ENCODE data around the gene MTMR2. TPM values are rescaled to one million over a fixed set of nuclear protein-coding genes. Genes with fewer than 3 reads are reported as not detected.

MTMR2 gene
- total and polyA plus RNA-seq, 2 donors (not counting 3 experiments of a cell fraction or from before 2014, with no cell fraction given) = 19.5 to 49.5 TPM

GRCh38 chr11:95916049-95916448 is 7.9 kb downstream of the MTMR2 start:
- intact Hi-C loops (cut with micrococcal nuclease) = loop anchor here (2.0 to 5.0 kb wide), 2 partner anchors 34 to 473 kb away; partner anchors contain the start of gene CCDC82
- H3K4me3 ChIP-seq (replicated peaks in 1 of 3; ENCODE audit: insufficient read depth in 1 of 3, low read depth in 1 of 3, low read length in 3 of 3) = no peak overlapping the region
- no peak overlapping the region for H2AFZ ChIP-seq (ENCODE audit: low read depth, low read length)
- no peaks in the 10 kb centered on the region for H3K36me3 ChIP-seq (ENCODE audit: control insufficient read depth in 2 of 2, extremely low read depth in 1 of 2, insufficient read depth in 2 of 2, low read length in 2 of 2)
- dilution Hi-C loops (cut with MboI; ENCODE audit: extremely low pct_ligation_motif_present, low sequenced_read_pairs) = no loop called here
- no peak overlapping the region for H3K27ac ChIP-seq (ENCODE audit: insufficient read depth, low read depth, low read length)
- peaks cover 78% of the 10 kb centered on the region for H3K79me2 ChIP-seq (ENCODE audit: control insufficient read depth, insufficient read depth, low read length)
- no peak overlapping the region for H3K9ac ChIP-seq (replicated peaks; ENCODE audit: extremely low read depth, insufficient read depth, low read length)
- TF ChIP-seq, protein P1, sequence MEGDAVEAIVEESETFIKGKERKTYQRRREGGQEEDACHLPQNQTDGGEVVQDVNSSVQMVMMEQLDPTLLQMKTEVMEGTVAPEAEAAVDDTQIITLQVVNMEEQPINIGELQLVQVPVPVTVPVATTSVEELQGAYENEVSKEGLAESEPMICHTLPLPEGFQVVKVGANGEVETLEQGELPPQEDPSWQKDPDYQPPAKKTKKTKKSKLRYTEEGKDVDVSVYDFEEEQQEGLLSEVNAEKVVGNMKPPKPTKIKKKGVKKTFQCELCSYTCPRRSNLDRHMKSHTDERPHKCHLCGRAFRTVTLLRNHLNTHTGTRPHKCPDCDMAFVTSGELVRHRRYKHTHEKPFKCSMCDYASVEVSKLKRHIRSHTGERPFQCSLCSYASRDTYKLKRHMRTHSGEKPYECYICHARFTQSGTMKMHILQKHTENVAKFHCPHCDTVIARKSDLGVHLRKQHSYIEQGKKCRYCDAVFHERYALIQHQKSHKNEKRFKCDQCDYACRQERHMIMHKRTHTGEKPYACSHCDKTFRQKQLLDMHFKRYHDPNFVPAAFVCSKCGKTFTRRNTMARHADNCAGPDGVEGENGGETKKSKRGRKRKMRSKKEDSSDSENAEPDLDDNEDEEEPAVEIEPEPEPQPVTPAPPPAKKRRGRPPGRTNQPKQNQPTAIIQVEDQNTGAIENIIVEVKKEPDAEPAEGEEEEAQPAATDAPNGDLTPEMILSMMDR (IDR thresholded peaks at IDR 0.05; ENCODE audit: extremely low read depth in 1 of 2, insufficient read depth in 1 of 2, low read depth in 1 of 2, low read length in 2 of 2) = no peak
- TF ChIP-seq MAX (IDR thresholded peaks at IDR 0.05; ENCODE audit: insufficient read depth, insufficient read length) = no peak
- no peak for TF ChIP-seq FOS (IDR thresholded peaks at IDR 0.05; ENCODE audit: borderline replicate concordance, insufficient read depth, low read length)
- no peak for TF ChIP-seq MYC (IDR thresholded peaks at IDR 0.05; ENCODE audit: low read depth, low read length)
- no peak for TF ChIP-seq GATA2 (IDR thresholded peaks at IDR 0.05; ENCODE audit: insufficient read depth, insufficient read length, low read depth, low read length)
- TF ChIP-seq EZH2 (IDR thresholded peaks at IDR 0.05; ENCODE audit: borderline replicate concordance, low read depth, low read length, severe bottlenecking) = no peak
- no peak for TF ChIP-seq POLR2AphosphoS5 (IDR thresholded peaks at IDR 0.05; ENCODE audit: insufficient read depth, low read depth, low read length)
- TF ChIP-seq JUN (IDR thresholded peaks at IDR 0.05; ENCODE audit: borderline replicate concordance, insufficient read depth, insufficient read length, low read depth) = no peak
- TF ChIP-seq POLR2A (IDR thresholded peaks at IDR 0.05; ENCODE audit: low read depth, low read length) = no peak
- no peaks in the 10 kb centered on the region for H3K27me3 ChIP-seq (ENCODE audit: control insufficient read depth in 2 of 2, insufficient read depth in 2 of 2, low read length in 2 of 2)
- H3K4me2 ChIP-seq (ENCODE audit: insufficient read depth, low read length) = no peak overlapping the region
- CTCF ChIA-PET = interaction anchor here (1.0 to 1.5 kb wide), 3 partner anchors 67 to 139 kb away, joined by 3 to 5 read pairs (median 5); no protein-coding TSS in a partner anchor
- POLR2A ChIA-PET = no interaction called here
- DNase-seq (ENCODE audit: low read depth, low spot score) (no peak), FAIRE-seq (no peak)
- no TSS peak for BruUV-seq (replicated peaks)
- H3K9me3 ChIP-seq (replicated peaks; ENCODE audit: control insufficient read depth, insufficient read depth, low read length) = no peaks in the 10 kb centered on the region
- no peaks in the 10 kb centered on the region for H3K9me1 ChIP-seq (replicated peaks; ENCODE audit: control insufficient read depth, extremely low read depth, insufficient read depth, low read length)
- H3K4me1 ChIP-seq (ENCODE audit: control insufficient read depth, extremely low read depth, insufficient read depth, low read length) = peaks cover 42% of the 10 kb centered on the region
- H4K20me1 ChIP-seq (replicated peaks; ENCODE audit: control insufficient read depth, extremely low read depth, insufficient read depth, low read length) = no peaks in the 10 kb centered on the region

Data from endothelial cell of umbilical vein (primary cell).